Ovary (tissue), 3 donors: ENCODE results near the gene TRPM3.

Experiments
- EP300 ChIP-seq: sonication (generic); formaldehyde crosslinking; IDR thresholded peaks from one replicate; pipeline ENCODE4 v1.6.1; 2017; ENCODE audit warnings: antibody characterized with exemption
- POLR2A ChIP-seq: fragments of 450-650 bp; IDR thresholded peaks from one replicate; pipeline ENCODE4 v1.6.1; 2017; ENCODE audit warnings: antibody characterized with exemption, mild to moderate bottlenecking, moderate library complexity
- TF ChIP-seq, protein P1 (sequence below), 3 donors: fragments of 450-650 bp in 2 of 3; fragments of 200-600 bp in 1 of 3; IDR thresholded peaks; one replicate each; pipeline versions ENCODE4 v1.5.1 to v1.8.0; 2016 to 2022; ENCODE audit warnings: antibody characterized with exemption in 3 of 3, mild to moderate bottlenecking in 1 of 3
- donor health status: DM: no; HTN: no; CAD: no.

DNA sequence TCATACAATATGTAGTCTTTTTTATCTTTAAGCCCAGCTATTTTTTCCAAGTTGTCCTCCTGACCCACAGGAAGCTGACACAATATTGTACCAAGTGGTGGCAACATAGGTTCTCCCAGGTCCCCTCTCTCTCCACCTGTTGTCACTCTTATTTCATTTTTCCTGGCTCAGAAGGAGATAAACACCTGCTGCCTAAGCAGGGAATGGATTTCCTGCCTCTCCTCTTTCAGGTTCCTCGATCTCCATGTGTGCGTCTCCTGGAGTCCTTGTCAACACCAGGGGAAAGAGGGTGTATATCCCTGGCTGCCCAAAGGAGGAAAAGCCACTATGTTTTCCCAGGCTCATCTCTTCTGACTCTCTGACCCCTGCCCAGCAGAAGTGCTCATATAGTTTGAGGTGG, 625.2 kb downstream of the TRPM3 start:
- TF ChIP-seq EP300 (no peak), POLR2A (no peak)
- TF ChIP-seq, protein P1, sequence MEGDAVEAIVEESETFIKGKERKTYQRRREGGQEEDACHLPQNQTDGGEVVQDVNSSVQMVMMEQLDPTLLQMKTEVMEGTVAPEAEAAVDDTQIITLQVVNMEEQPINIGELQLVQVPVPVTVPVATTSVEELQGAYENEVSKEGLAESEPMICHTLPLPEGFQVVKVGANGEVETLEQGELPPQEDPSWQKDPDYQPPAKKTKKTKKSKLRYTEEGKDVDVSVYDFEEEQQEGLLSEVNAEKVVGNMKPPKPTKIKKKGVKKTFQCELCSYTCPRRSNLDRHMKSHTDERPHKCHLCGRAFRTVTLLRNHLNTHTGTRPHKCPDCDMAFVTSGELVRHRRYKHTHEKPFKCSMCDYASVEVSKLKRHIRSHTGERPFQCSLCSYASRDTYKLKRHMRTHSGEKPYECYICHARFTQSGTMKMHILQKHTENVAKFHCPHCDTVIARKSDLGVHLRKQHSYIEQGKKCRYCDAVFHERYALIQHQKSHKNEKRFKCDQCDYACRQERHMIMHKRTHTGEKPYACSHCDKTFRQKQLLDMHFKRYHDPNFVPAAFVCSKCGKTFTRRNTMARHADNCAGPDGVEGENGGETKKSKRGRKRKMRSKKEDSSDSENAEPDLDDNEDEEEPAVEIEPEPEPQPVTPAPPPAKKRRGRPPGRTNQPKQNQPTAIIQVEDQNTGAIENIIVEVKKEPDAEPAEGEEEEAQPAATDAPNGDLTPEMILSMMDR (IDR thresholded peaks at IDR 0.05), result no peak
